ENCODE measurements around the gene TMEM245.
A peak's percentile ranks its signal among the peaks of the same experiment; 100 is the strongest.

TMEM245 gene

DNA sequence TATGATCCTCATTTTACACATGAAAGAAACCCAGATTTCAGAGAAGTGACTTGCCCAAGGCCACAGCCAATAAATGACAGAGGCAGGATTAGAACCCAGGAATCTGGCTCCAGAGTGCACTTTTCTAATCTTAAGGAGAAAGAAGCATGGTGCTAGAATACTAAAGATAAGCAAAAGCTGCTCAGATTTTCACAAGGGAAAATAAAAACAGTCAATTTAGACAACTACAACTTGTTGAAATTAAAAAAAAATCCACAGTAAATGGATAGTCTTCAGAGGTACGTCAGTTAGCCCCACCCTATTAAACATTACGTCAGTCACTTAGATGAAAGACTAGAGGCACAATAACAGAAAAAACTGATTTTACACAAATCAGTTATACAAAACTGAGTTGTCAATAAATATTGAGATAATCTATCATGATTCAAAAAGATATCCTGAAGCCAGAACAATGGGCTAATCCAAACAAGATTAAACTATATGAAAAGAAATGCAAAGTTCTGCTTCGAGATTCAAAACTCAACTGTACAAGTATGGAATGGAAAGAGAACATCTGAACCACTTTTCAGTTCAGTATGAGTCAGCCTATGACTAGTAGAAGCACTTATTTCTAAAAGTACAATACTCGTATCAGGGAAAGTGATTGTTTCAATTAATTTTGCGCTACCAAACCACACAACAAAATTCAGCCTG lies 9.3 kb downstream of the TMEM245 start:
- no peak overlapping the region for H3K27ac ChIP-seq
- DNase-seq (ENCODE audit: low spot score): peak; percentile 57
- TF ChIP-seq, protein P1, sequence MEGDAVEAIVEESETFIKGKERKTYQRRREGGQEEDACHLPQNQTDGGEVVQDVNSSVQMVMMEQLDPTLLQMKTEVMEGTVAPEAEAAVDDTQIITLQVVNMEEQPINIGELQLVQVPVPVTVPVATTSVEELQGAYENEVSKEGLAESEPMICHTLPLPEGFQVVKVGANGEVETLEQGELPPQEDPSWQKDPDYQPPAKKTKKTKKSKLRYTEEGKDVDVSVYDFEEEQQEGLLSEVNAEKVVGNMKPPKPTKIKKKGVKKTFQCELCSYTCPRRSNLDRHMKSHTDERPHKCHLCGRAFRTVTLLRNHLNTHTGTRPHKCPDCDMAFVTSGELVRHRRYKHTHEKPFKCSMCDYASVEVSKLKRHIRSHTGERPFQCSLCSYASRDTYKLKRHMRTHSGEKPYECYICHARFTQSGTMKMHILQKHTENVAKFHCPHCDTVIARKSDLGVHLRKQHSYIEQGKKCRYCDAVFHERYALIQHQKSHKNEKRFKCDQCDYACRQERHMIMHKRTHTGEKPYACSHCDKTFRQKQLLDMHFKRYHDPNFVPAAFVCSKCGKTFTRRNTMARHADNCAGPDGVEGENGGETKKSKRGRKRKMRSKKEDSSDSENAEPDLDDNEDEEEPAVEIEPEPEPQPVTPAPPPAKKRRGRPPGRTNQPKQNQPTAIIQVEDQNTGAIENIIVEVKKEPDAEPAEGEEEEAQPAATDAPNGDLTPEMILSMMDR (conservative IDR thresholded peaks at IDR 0.05; ENCODE audit: low read depth): no peak
- ChIA-PET POLR2A (ENCODE audit: low non-redundant PET) (interaction anchor here (0.5 kb wide), 1 partner anchor 10 kb away, joined by 3 read pairs; no protein-coding TSS in a partner anchor), CTCF (interaction anchor here (0.6 to 0.7 kb wide), 2 partner anchors 259 to 530 kb away, joined by 3 read pairs; no protein-coding TSS in a partner anchor)

DNA sequence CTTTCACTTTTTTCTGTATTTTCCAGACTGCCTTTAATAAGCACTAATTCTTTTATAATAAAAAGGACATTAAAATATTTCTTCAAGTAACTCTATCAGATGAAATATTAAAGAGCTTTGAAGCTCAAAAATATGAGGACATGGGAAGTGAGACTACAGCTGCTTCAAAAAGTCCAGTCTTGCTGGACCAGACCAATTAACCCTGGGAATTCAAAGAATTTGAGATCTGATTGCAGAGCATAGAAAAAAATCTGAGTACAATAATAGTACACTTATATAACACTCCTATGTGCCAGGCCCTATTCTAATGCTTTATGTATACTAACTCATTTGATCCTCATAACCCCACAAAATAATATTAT lies 9.8 kb downstream of the TMEM245 start:
- DNase-seq (ENCODE audit: low spot score): no peak
- ChIA-PET POLR2A (ENCODE audit: low non-redundant PET) (no interaction called here), CTCF (interaction anchor here (1.0 kb wide), 1 partner anchor 210 kb away, joined by 3 read pairs; no protein-coding TSS in a partner anchor)
- no peak overlapping the region for H3K27ac ChIP-seq
- TF ChIP-seq, protein P1 (conservative IDR thresholded peaks at IDR 0.05; ENCODE audit: low read depth): no peak

DNA sequence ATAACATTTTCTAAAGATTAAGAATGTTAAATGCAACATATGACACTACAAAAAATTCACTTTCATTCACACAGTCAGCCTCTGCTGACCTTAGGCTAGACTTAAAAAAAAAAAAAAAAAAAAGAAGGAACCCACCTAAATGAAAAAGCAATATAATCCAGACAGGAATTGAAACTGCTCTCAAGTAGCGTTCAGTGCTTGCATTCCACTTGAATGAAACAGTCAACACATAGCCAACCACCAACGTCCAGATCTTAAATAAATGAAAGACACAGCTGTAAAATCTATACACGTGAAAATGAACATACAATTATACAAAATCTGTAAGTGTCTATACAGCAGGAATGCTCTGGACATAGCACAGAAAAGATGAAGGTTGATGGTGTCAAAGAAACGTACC lies 11.4 kb downstream of the TMEM245 start:
- H3K27ac ChIP-seq: no peak overlapping the region
- ChIA-PET POLR2A (ENCODE audit: low non-redundant PET) (no interaction called here), CTCF (no interaction called here)

GRCh38 chr9:109107402-109108240 lies 12.1 kb downstream of the TMEM245 start:
- H3K27ac ChIP-seq: peak overlapping the region; percentile 77
- peak; percentile 88 for DNase-seq (ENCODE audit: low spot score)
- CTCF ChIA-PET: interaction anchor here (0.7 kb wide), 1 partner anchor 137 kb away, joined by 3 read pairs; no protein-coding TSS in a partner anchor
- POLR2A ChIA-PET (ENCODE audit: low non-redundant PET): interaction anchor here (0.7 kb wide), 1 partner anchor 94 kb away, joined by 7 read pairs; no protein-coding TSS in a partner anchor
- TF ChIP-seq, protein P1 (conservative IDR thresholded peaks at IDR 0.05; ENCODE audit: low read depth): no peak

More for the DNA sequence above, 11.4 kb downstream of the TMEM245 start:
- DNase-seq (ENCODE audit: low spot score): no peak
- TF ChIP-seq, protein P1 (conservative IDR thresholded peaks at IDR 0.05; ENCODE audit: low read depth): no peak

GRCh38 chr9:109101810-109102209 lies 17.9 kb downstream of the TMEM245 start:
- no peak overlapping the region for H3K27ac ChIP-seq
- ChIA-PET CTCF (interaction anchor here (0.7 kb wide), 1 partner anchor 218 kb away, joined by 3 read pairs; no protein-coding TSS in a partner anchor), POLR2A (ENCODE audit: low non-redundant PET) (no interaction called here)
- TF ChIP-seq, protein P1 (conservative IDR thresholded peaks at IDR 0.05; ENCODE audit: low read depth): no peak
- peak; percentile 82 for DNase-seq (ENCODE audit: low spot score)

GRCh38 chr9:109101202-109101595 lies 18.5 kb downstream of the TMEM245 start:
- H3K27ac ChIP-seq: no peak overlapping the region
- ChIA-PET CTCF (no interaction called here), POLR2A (ENCODE audit: low non-redundant PET) (no interaction called here)
- TF ChIP-seq, protein P1 (conservative IDR thresholded peaks at IDR 0.05; ENCODE audit: low read depth): no peak
- DNase-seq (ENCODE audit: low spot score): no peak

Measured in RWPE1 (cell line).